Thyroid gland (tissue), 4 donors: ENCODE data around the gene ASIC3. TPM values are rescaled to one million over a fixed set of nuclear protein-coding genes. Genes with fewer than 3 reads are reported as not detected.

Source experiments
- DNase-seq, 2 donors: peaks; one replicate each; pipeline ENCODE4 v3.0.0-alpha.2; 2019
- H3K27ac ChIP-seq, 3 donors: fragments of 200-600 bp; sonication (generic); 1 replicate in 2 of 3; 2 replicates in 1 of 3; pipeline ENCODE4 v1.5.1; 2016 to 2019; ENCODE audit warnings: mild to moderate bottlenecking in 1 of 3, moderate library complexity in 1 of 3
- H3K27me3 ChIP-seq: fragments of 200-600 bp; sonication (generic); one replicate; pipeline ENCODE4 v1.5.1; 2019
- H3K36me3 ChIP-seq, 2 donors: fragments of 200-600 bp; sonication (generic); one replicate each; pipeline ENCODE4 v1.5.1; 2016 to 2019
- H3K4me1 ChIP-seq, 2 donors: fragments of 200-600 bp; sonication (generic); one replicate each; pipeline ENCODE4 v1.5.1; 2017 to 2019
- H3K4me3 ChIP-seq, 3 donors: fragments of 200-600 bp; sonication (generic); replicated peaks in 1 of 3; 1 replicate in 2 of 3; 2 replicates in 1 of 3; pipeline ENCODE4 v1.5.1; 2016; ENCODE audit warnings: mild to moderate bottlenecking in 1 of 3
- H3K9me3 ChIP-seq: fragments of 200-600 bp; sonication (generic); one replicate; pipeline ENCODE4 v1.5.1; 2017
- POLR2A ChIP-seq, 2 donors: fragments of 450-650 bp; IDR thresholded peaks; one replicate each; pipeline ENCODE4 v1.6.1; 2017; ENCODE audit warnings: antibody characterized with exemption in 2 of 2, mild to moderate bottlenecking in 2 of 2, moderate library complexity in 1 of 2
- WGBS, 2 donors: methylation state at CpG; one replicate each; pipeline ENCODE4 v1.1.5; 2017; 5-methylcytosine and 5-hydroxymethylcytosine counted together
- intact Hi-C: fragments of 100-400 bp; cut with DNase I; formaldehyde crosslinking; loops from one replicate; pipeline ENCODE4 v1.15.1; 2023
- total RNA-seq, 4 donors: library from RNA; depleted of rRNA; stranded (reverse); fragments of >200 nt; gene quantifications; one replicate each; pipeline ENCODE4 v1.2.3, GENCODE V29; 2016
- TF ChIP-seq, protein P1 (sequence below), 6 experiments: fragments of 200-600 bp in 3 of 6; fragments of 450-650 bp in 3 of 6; sonication (generic) in 3 of 6; IDR thresholded peaks; one replicate each; pipeline ENCODE4 v1.5.1; 2016 to 2019; ENCODE audit warnings: antibody characterized with exemption in 6 of 6, mild to moderate bottlenecking in 2 of 6, inconsistent platforms in 1 of 6, moderate library complexity in 1 of 6

The ASIC3 gene
- total RNA-seq, 4 donors from 2014 or later, result 1.2 to 2.6 (median 1.5) TPM; not detected in 1

DNA sequence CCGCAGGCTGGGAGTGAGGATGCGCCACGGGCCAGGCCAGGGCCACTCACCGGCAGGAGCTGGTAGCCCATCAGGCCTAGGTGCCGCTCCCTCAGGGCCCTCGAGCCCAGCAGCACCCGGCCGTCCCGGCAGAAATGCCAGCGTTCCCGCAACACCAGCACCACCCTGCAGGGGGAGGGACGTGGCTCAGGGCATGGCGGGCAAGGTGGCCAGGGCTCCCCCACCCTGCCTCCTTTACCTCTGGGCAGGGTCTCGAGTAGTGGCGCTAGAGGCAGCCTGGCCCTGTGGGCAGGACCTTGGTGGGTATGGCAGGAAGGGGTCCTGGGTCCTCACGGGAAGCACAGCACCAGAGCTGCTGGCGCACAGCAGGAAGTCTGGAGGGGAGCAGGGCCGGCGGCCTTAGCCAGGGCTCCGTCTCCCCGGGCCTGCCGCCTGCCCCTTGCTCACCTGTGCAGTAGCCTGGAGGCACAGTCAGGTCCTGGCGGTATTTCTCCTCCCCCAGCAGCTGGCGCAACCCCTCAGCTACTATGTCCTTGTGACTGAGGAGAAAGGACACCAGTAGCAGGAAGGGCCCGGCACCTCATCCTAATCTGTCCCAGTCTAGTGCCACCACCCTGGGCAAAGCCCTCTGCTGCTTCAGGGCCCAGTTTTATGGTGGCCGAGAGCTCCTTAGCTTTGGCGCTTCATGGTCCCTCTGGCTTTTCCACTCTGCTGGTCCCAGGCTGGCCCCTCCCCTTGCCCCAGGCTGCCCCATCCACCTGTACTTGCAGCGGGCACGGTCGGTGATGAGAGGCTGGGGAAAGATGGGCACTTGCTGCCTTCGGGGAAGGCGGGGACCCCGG lies 28.8 kb downstream of the ASIC3 start:
- H3K9me3 ChIP-seq, result no peaks in the 10 kb centered on the region
- intact Hi-C loops, result no loop called here
- no peaks in the 10 kb centered on the region for H3K27me3 ChIP-seq
- DNase-seq, result no peak
- WGBS, 2 donors, result 86 to 87% methylated on average over 16 to 18 of the region's 33 CpGs
- no peak for TF ChIP-seq POLR2A (IDR thresholded peaks at IDR 0.05)
- TF ChIP-seq, protein P1, sequence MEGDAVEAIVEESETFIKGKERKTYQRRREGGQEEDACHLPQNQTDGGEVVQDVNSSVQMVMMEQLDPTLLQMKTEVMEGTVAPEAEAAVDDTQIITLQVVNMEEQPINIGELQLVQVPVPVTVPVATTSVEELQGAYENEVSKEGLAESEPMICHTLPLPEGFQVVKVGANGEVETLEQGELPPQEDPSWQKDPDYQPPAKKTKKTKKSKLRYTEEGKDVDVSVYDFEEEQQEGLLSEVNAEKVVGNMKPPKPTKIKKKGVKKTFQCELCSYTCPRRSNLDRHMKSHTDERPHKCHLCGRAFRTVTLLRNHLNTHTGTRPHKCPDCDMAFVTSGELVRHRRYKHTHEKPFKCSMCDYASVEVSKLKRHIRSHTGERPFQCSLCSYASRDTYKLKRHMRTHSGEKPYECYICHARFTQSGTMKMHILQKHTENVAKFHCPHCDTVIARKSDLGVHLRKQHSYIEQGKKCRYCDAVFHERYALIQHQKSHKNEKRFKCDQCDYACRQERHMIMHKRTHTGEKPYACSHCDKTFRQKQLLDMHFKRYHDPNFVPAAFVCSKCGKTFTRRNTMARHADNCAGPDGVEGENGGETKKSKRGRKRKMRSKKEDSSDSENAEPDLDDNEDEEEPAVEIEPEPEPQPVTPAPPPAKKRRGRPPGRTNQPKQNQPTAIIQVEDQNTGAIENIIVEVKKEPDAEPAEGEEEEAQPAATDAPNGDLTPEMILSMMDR (IDR thresholded peaks at IDR 0.05), result peak in 1 of 6 experiments; percentile 6
- peaks cover 35 to 36% of the 10 kb centered on the region in 2 donors for H3K36me3 ChIP-seq
- H3K4me1 ChIP-seq, result peaks cover 21 to 28% of the 10 kb centered on the region in 2 donors
- H3K27ac ChIP-seq, result no peak overlapping the region
- no peak overlapping the region for H3K4me3 ChIP-seq

DNA sequence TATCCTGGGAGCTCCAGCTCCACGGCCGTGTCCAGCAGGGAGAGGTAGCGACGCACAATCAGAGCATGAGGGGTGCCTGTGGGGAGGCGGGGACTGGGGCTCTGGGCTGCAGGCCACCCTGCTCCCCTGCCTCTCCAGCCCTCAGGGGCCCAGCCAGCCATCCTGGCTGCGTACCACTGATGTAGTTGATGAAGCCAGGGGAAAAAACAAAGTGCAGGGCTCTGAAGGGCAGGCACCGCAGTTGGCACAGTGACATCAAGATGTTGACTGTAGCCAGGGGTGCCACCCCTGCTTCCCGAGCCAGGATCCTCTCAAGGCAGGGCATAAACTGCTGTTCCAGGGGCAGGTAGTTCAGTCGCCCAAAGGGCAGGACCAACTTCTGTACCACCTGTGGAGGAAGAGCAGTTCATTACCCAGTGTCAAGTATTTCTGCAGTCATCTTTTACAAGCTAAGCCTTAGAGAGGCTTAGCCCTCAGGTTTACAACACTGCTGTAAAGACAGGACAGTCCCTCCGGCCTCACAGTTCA lies 29.4 kb downstream of the ASIC3 start:
- peaks cover 27 to 34% of the 10 kb centered on the region in 2 donors for H3K4me1 ChIP-seq
- H3K27ac ChIP-seq, result no peak overlapping the region
- WGBS, 2 donors, result 81 to 89% methylated on average over 9 to 10 of the region's 10 CpGs
- intact Hi-C loops, result no loop called here
- TF ChIP-seq POLR2A (IDR thresholded peaks at IDR 0.05), result no peak
- TF ChIP-seq, protein P1 (IDR thresholded peaks at IDR 0.05), result no peak
- H3K4me3 ChIP-seq, result no peak overlapping the region
- no peak for DNase-seq
- no peaks in the 10 kb centered on the region for H3K9me3 ChIP-seq
- no peaks in the 10 kb centered on the region for H3K27me3 ChIP-seq
- peaks cover 28 to 30% of the 10 kb centered on the region in 2 donors for H3K36me3 ChIP-seq

DNA sequence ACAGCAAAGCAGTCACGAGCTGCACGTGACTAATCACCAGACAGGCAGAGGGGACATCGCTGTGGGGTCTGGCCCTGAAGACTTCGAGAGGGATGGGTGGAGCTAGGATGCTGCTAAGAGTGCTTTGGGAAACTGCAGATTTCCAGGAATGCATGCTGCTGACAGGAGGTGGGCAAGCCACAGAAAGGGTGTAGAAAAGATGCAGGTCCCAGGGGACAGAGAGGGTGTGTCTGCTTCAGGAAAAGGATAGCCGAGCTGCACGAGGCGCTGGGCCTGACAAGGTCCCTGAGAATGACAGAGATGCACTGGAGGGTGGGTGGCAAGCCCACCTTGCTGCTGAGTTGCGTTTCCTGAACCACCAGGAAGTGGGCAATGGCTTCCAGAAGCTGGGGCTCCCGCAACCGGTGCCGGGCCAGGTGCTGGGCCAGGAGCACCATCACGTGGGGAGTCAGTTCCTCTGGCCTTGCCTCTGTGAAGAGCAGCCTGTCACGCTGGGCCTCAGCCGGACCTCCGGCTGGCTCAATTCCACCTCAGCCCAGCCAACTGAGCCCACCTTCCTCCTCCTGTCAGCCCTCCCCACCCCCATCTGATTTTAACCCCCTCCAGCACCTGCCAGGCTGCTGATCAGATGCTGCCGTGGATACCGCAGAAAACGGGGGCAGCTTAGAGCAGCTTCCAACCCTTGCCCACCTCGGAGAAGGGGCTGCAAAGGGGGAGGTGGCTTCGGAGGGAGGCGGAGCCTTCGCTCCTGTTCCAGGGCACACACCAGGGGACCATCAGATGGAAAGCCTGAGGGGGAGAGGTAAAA lies 30.1 kb downstream of the ASIC3 start:
- H3K27me3 ChIP-seq, result no peaks in the 10 kb centered on the region
- 57 to 58% methylated on average over 21 to 22 of the region's 22 CpGs for WGBS, 2 donors
- no peak overlapping the region for H3K27ac ChIP-seq
- H3K4me1 ChIP-seq, result peaks cover 27 to 35% of the 10 kb centered on the region in 2 donors
- intact Hi-C loops, result no loop called here
- TF ChIP-seq, protein P1 (IDR thresholded peaks at IDR 0.05), result no peak
- no peak for TF ChIP-seq POLR2A (IDR thresholded peaks at IDR 0.05)
- no peak overlapping the region for H3K4me3 ChIP-seq
- no peaks in the 10 kb centered on the region for H3K9me3 ChIP-seq
- DNase-seq, result no peak
- H3K36me3 ChIP-seq, result peaks cover 21 to 24% of the 10 kb centered on the region in 2 donors

DNA sequence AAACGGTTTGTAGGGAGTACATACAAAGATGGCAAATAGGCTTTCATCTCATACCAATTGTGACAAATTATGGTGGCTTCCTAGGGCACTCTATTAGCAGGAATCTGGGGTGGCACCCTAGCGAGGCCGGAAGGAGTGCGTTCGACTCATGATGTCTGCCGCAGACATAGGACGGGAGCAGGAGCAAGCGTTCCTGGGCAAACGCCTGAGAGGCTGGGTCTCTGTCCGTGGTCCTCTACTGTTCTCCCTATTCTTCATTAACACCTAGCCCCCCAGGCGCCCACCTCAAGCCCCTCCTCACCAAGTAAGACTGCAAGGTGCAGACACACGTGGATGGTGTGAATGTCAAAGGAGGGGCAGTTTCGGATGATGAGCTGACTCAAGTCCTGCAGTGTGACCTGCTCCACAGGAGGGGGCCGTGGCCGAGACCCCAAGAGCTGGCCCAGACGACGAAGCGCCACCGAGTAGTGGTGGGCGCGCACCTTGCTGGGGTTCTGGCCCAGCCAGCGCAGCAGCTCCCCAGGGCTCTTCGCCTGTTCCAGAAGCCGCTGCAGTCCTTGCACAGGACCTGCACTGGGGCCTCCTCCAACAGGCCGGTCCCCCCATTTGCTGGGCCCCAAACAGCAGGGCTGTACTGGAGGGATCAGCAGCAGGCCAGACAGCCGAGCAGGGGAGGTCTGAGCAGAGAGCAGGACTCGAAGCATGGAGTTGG lies 31.0 kb downstream of the ASIC3 start:
- Histone ChIP-seq H3K27me3 (no peaks in the 10 kb centered on the region), H3K36me3 (peaks cover 12 to 17% of the 10 kb centered on the region in 2 donors), H3K9me3 (no peaks in the 10 kb centered on the region), H3K4me1 (peaks cover 27 to 40% of the 10 kb centered on the region in 2 donors), H3K4me3 (peak overlapping the region in 1 of 3 donors; percentile 95), H3K27ac (no peak overlapping the region)
- 84 to 85% methylated on average over 20 to 27 of the region's 27 CpGs for WGBS, 2 donors
- intact Hi-C loops, result no loop called here
- no peak for TF ChIP-seq POLR2A (IDR thresholded peaks at IDR 0.05)
- TF ChIP-seq, protein P1 (IDR thresholded peaks at IDR 0.05), result no peak
- no peak for DNase-seq
